IPS-15b (cell line): ENCODE measurements around the gene FHOD3.

Experiments used
- H3K27me3 ChIP-seq: one replicate; pipeline ENCODE4 v1.6.1; 2013; ENCODE audit warnings: low read length; ENCODE audit not compliant: control insufficient read depth, insufficient read depth
- H3K36me3 ChIP-seq: one replicate; pipeline ENCODE4 v1.6.1; 2013; ENCODE audit warnings: low read length; ENCODE audit not compliant: control insufficient read depth, insufficient read depth
- H3K4me1 ChIP-seq: one replicate; pipeline ENCODE4 v1.6.1; 2013; ENCODE audit warnings: mild to moderate bottlenecking, low read length; ENCODE audit not compliant: control insufficient read depth, insufficient read depth
- H3K4me3 ChIP-seq: one replicate; pipeline ENCODE4 v1.5.1; 2013; ENCODE audit warnings: low read depth, low read length
- H3K9ac ChIP-seq: one replicate; pipeline ENCODE4 v1.6.1; 2013; ENCODE audit warnings: low read depth, mild to moderate bottlenecking, low read length
- H3K9me3 ChIP-seq: one replicate; pipeline ENCODE4 v1.6.1; 2013; ENCODE audit warnings: mild to moderate bottlenecking, low read length; ENCODE audit not compliant: control insufficient read depth, insufficient read depth

Gene FHOD3

DNA sequence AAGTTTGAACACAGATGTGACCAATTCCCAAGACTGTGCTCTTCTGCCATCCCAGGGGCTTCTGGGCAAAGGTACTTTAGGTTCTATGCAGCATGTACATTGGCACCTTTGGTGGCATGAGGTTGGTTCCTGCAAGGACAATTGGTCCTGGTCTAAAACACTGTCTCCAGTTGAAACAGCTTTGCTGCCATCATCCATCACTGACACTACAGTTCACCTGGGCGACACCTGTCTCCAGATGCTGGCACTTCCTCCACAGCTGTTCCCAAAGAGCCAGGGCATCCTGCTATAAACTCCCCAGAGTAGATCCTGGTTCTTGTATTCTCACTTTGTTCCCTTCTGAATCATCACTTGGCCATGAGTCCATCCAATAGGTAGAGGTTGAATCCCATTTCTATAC, 60.6 kb downstream of the FHOD3 start:
- H3K4me1 ChIP-seq, result no peaks in the 10 kb centered on the region
- no peak overlapping the region for H3K9ac ChIP-seq
- no peak overlapping the region for H3K4me3 ChIP-seq
- no peaks in the 10 kb centered on the region for H3K9me3 ChIP-seq
- H3K36me3 ChIP-seq, result no peaks in the 10 kb centered on the region
- H3K27me3 ChIP-seq, result no peaks in the 10 kb centered on the region

DNA sequence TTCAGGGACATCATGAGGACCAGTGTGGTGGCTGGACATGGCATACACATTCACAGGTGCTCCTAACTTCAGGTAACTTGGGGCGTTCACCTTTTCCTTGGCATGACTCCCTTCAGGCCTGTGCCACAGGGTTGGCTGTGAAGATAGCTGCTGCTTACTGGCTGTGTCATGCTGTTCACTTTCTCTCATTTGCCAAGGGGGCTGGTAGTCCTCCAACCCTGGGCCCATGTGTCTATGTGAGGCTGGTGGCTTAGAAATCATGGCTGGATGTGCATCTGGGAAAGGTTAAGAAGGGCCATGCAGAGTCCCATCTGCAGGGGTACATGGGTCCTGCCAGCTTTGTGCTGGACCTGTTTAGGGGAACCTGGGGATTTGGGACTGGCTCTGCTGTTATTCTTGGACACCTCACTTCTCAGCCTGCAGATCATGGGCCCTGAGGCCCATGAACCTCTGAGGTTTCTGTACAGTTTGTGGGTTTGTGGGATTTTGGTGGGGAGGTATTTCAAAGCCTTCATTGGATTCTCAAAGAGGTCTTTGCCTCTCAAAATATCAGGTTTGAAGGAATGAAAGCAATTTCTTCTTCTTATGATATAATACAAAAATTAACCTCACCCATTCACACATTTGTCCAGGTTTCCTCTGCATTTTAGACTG, 62.9 kb downstream of the FHOD3 start:
- Histone ChIP-seq H3K4me3 (no peak overlapping the region), H3K36me3 (no peaks in the 10 kb centered on the region), H3K9me3 (no peaks in the 10 kb centered on the region), H3K4me1 (no peaks in the 10 kb centered on the region), H3K27me3 (no peaks in the 10 kb centered on the region), H3K9ac (no peak overlapping the region)

DNA sequence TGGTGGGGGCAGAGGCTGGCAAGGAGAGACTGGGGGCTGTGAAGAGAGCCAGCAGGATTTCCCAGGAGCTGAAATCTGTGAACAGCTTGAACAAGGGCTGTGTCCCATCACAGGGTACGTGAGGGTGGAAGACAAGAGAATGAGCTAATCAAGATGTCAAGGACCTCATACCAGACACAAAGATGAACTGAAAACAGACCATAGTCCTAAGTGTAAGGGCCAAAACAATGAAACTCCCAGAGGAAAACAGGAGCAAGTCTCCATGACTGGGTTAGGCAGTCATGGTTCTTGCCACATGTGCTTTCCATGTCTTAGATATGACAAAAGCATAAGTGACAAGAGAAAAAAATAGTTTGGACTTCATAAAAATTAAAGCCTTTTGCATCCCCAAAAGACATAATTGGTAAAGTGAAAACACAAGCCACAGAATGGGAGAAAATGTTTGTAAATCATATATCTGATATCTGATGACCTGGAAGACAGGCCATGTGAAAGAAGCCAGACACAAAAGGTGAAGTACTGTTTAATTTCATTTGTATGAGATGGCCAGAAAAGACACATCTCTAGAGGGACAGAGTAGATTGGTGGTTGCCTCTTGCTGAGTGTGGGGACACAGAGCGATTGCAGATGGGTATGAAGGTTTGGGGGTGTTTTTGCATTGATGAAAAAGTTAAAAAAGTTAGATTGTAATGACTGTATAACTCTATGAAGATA, 67.6 kb downstream of the FHOD3 start:
- Histone ChIP-seq H3K36me3 (no peaks in the 10 kb centered on the region), H3K4me3 (no peak overlapping the region), H3K27me3 (no peaks in the 10 kb centered on the region), H3K4me1 (no peaks in the 10 kb centered on the region), H3K9me3 (no peaks in the 10 kb centered on the region), H3K9ac (no peak overlapping the region)

DNA sequence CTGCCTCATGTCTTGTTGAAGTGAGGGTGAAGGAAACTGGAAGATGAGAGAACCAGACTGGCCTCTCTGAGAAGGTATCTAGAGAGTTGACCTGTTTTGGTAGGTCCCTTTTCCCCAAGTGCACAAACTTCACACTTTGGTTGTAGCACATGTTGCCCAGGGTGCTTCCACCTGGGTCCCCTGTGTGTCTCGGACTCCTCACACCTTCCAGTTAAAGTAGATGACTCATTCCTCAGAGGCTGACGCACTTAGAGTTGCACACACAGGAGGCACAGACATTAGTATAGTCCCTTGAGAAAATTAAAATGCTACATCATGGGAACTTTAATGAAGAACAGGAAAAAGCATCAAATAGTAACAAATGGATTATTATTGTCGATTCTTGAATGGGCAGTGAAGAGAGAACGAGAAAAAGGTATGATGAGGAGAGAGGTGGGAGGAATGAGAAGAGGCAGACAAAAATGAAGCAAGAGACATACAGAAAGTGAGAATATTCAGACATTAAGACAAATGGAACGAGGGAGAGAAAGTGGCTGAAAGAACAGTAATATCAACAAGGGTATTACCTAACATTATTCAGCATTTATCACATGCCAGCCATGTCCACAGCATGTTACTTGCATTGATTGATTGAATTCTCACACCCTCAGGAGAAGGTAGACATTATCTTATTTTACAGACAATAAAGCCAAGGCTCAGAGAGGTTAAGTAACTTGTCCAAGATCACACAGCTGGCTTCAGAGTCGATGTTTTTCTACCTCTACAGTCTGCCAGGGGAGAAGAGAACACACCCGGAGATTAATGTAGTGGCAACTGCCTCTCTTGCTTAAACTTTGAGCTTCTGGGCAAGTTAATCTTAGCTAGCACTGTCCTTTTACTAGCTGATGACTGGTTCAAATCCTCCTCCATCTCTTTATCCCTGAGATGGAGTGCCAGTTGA, 68.6 kb downstream of the FHOD3 start:
- Histone ChIP-seq H3K27me3 (no peaks in the 10 kb centered on the region), H3K4me3 (no peak overlapping the region), H3K9ac (no peak overlapping the region), H3K4me1 (no peaks in the 10 kb centered on the region), H3K36me3 (no peaks in the 10 kb centered on the region), H3K9me3 (no peaks in the 10 kb centered on the region)

DNA sequence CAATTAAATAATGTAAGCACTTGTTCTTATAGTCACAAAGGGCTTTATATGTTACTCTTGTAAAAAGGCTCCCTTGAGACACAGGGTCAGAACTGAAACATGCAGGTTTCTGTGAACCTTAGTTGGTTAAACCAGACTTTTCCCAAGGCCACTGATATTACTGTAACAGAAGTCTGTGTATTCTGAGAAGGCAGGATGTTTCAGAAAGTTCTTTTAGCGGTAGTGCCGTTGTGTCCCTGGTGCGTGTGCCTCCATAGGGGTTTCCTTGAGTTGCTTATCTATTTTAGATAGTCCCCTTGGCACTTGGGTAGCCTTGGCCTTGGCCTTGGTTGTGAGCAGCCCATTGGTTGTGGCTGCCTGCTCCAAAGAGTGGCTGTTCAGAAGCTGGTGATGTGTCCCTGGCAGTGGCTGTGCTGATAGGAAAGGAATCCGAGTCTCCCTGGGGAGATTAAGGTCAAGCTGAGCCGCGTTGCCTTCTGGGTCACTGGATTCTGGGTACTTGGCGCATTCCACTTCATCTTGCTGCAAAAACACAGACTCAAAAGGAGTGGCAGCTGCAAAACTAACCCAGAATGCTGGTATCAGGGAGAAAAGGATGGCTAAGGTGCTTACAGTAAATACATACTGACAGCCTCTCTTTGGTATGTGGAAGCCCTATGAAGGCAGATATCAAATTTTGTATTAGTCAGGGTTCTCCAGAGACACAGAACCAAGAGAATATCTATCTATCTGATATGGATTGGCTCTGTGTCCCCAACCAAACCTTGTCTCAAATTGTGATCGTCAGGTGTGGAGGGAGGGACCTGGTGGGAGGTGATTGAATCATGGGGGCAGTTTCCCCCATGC, 69.7 kb downstream of the FHOD3 start:
- no peak overlapping the region for H3K9ac ChIP-seq
- H3K36me3 ChIP-seq, result no peaks in the 10 kb centered on the region
- H3K9me3 ChIP-seq, result no peaks in the 10 kb centered on the region
- H3K4me3 ChIP-seq, result no peak overlapping the region
- no peaks in the 10 kb centered on the region for H3K27me3 ChIP-seq
- H3K4me1 ChIP-seq, result no peaks in the 10 kb centered on the region

DNA sequence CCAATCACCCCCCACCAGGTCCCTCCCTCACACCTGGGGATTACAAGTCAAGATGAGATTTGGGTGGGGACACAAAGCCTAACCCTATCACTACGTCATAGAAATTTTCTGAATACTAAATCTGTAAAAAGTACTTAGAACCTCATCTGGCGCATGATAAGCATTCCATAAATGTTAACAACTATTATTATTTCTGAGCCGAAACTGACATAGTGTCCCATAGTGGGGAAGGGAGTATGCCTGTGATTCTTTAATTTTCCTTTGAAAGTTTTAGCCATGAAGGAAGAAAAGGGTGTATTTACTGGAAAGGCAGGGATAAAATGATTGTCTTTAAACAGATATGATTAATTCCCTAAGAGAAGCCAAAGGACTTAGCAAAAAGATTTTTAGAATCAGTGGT, 71.4 kb downstream of the FHOD3 start:
- Histone ChIP-seq H3K4me3 (no peak overlapping the region), H3K4me1 (no peaks in the 10 kb centered on the region), H3K9ac (no peak overlapping the region), H3K36me3 (no peaks in the 10 kb centered on the region), H3K9me3 (no peaks in the 10 kb centered on the region), H3K27me3 (no peaks in the 10 kb centered on the region)

DNA sequence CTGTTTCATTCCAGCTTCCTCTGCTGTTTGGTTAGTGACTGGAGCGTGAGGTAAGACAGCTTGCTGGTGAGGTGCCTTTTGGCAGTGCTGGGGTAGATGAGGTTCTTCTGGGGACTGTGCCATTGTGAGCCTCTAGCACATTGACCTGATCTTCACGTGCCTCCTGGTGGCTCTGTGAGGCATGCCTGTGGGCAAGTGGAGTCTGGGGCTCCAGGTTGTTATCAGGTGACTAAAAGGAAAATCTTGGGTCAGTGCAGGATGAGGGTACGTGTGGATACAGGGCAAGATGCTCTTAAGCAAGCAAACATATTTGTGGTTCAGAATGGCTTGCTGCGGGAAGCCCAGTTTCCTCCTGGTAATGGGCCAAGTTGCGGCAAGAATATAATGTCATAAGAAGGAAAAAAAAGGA, 75.4 kb downstream of the FHOD3 start:
- no peaks in the 10 kb centered on the region for H3K9me3 ChIP-seq
- no peaks in the 10 kb centered on the region for H3K4me1 ChIP-seq
- H3K27me3 ChIP-seq, result no peaks in the 10 kb centered on the region
- no peak overlapping the region for H3K9ac ChIP-seq
- H3K36me3 ChIP-seq, result no peaks in the 10 kb centered on the region
- no peak overlapping the region for H3K4me3 ChIP-seq

DNA sequence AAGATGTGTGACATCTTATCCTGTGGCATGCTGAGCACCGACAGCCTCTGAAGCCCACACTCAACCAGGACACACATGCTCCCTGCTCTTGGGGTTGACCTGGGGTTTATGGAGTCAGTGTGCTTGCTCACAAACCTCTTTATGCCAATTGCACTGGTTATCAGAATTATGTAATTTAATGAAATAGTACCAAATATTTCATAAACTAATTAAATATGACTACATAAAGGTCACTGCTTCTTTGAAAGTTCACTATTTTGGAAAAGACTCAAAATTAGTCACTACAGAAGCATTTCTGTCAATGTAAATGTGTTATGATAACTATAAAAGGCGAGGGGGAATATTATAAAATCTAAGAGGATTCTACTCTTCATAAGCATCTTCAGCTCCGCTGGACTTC, 76.7 kb downstream of the FHOD3 start:
- Histone ChIP-seq H3K4me3 (no peak overlapping the region), H3K36me3 (no peaks in the 10 kb centered on the region), H3K9ac (no peak overlapping the region), H3K9me3 (no peaks in the 10 kb centered on the region), H3K4me1 (no peaks in the 10 kb centered on the region), H3K27me3 (no peaks in the 10 kb centered on the region)

DNA sequence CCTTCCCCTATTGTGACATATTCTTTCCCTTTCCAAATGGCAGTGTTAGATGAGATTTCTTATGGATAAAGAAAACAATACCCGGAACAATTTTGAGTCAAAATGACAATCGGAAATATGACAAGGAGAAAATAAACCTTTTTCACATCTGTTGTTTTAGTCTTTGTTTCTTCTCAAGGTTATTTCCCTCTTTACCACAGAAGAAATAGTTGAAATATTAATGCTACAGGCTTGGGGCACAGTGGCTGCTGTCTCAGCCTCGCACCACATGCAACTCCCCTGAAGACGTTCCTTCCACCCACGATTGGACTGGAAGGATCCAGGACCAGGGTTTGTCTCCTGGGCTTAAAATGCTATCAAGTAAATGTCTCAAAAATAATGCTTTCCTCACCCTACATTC, 77.6 kb downstream of the FHOD3 start:
- H3K9ac ChIP-seq, result no peak overlapping the region
- H3K9me3 ChIP-seq, result no peaks in the 10 kb centered on the region
- no peaks in the 10 kb centered on the region for H3K4me1 ChIP-seq
- H3K27me3 ChIP-seq, result no peaks in the 10 kb centered on the region
- no peaks in the 10 kb centered on the region for H3K36me3 ChIP-seq
- H3K4me3 ChIP-seq, result no peak overlapping the region

DNA sequence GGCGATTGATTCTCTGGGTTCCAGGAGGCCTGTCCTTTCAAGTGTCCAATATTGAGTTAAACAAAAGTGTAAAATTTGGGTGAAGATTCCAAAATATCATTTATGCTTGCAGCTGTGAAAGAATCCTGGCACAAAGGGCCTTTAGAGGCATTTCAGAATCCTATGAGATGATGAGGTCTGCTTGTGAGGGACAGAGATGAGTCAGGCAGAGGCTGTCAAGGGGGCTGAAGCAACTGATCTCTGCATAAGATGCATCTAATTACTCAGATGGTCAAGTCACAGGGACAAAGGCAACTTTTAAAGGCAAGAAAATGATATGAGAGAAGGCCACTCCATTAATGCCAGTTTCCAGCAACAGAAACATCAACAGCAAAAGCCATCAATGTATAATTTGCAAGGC, 78.8 kb downstream of the FHOD3 start:
- H3K4me3 ChIP-seq, result no peak overlapping the region
- no peak overlapping the region for H3K9ac ChIP-seq
- H3K4me1 ChIP-seq, result no peaks in the 10 kb centered on the region
- H3K27me3 ChIP-seq, result no peaks in the 10 kb centered on the region
- H3K9me3 ChIP-seq, result no peaks in the 10 kb centered on the region
- H3K36me3 ChIP-seq, result no peaks in the 10 kb centered on the region

DNA sequence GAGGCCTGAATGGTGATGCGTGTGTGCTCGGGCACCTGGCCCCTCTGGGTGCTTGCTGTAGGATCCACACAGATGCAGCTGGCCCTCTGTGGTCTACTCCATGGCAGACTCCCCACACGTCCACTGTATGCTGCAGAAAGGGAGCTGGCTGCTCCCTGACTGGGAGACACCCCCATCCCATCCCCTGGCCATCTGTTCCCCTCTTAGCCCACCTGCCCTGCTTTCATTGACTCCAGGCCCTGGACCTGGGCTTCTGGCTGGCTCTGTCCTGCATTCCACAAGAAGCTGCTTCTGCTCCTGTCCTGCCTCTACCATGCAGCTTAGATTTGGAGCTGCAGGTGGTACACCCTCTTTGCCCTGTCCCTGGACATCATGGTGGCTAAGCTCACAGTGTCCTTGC, 80.1 kb downstream of the FHOD3 start:
- no peak overlapping the region for H3K4me3 ChIP-seq
- no peaks in the 10 kb centered on the region for H3K4me1 ChIP-seq
- no peak overlapping the region for H3K9ac ChIP-seq
- no peaks in the 10 kb centered on the region for H3K27me3 ChIP-seq
- no peaks in the 10 kb centered on the region for H3K9me3 ChIP-seq
- no peaks in the 10 kb centered on the region for H3K36me3 ChIP-seq
